ENCODE results near the gene ALDOA. TPM values are rescaled to one million over a fixed set of nuclear protein-coding genes. Genes with fewer than 3 reads are reported as not detected.

The ALDOA gene
- total and polyA plus RNA-seq, 9 of the 15 experiments (the other 6 are each of a cell fraction or from before 2014, with no cell fraction given), result 311 to 2,224 (median 1,293) TPM

GRCh38 chr16:30087181-30087898 is 21.8 kb downstream of the ALDOA start:
- peaks cover 44% of the 10 kb centered on the region; the same call in 2 of the 3 replicates for H3K36me3 ChIP-seq (ENCODE audit: control insufficient read depth, insufficient read depth, low read length)
- ATAC-seq (no peak), DNase-seq (ENCODE audit: extremely low read depth in 1 of 4, low spot score in 3 of 4) (peak in 1 of 4 experiments; percentile 20), FAIRE-seq (no peak)
- CTCF ChIA-PET (ENCODE audit: low intra/inter-chr PET ratio), result no interaction called here
- H3K9ac ChIP-seq (ENCODE audit: insufficient read depth in 1 of 2, low read depth in 2 of 2, low read length in 2 of 2), result no peak overlapping the region
- H3K27me3 ChIP-seq (ENCODE audit: control insufficient read depth in 2 of 2, insufficient read depth in 2 of 2, low read length in 2 of 2), result no peaks in the 10 kb centered on the region
- no TSS peak for BruUV-seq (replicated peaks)
- no peaks in the 10 kb centered on the region for H3K9me3 ChIP-seq (replicated peaks; ENCODE audit: control insufficient read depth, insufficient read depth, low read depth, low read length)
- no peaks in the 10 kb centered on the region for H3K9me1 ChIP-seq (ENCODE audit: control insufficient read depth, insufficient read depth, low read length)
- no peak overlapping the region for H3K4me3 ChIP-seq
- POLR2A ChIA-PET, result interaction anchor here (1.3 kb wide), 1 partner anchor 35 kb away, joined by 3 read pairs; a partner anchor contains a TSS
- peaks cover 3% of the 10 kb centered on the region; the same call in 1 of the 3 replicates for H3K79me2 ChIP-seq (ENCODE audit: control insufficient read depth, insufficient read depth, low read length)
- 81% methylated on average over 11 of the region's 11 CpGs for WGBS (ENCODE audit: insufficient coverage, low coverage, missing lambda C conversion rate)
- H2AFZ ChIP-seq (ENCODE audit: low read depth, low read length), result no peak overlapping the region
- no peaks in the 10 kb centered on the region for H4K20me1 ChIP-seq (replicated peaks; ENCODE audit: control insufficient read depth, insufficient read depth, low read length)
- peak; percentile 88 for TF ChIP-seq SMARCA5 (IDR thresholded peaks at IDR 0.05)
- TF ChIP-seq FOXP1 (CRISPR knock-in tag; IDR thresholded peaks at IDR 0.05), result 0 out of 2 replicates have a peak, but pooled peaks have one; percentile 39
- 0 out of 2 replicates have a peak, but pooled peaks have one; percentile 39 for TF ChIP-seq ZNF263 (CRISPR knock-in tag; IDR thresholded peaks at IDR 0.05; ENCODE audit: borderline replicate concordance)
- TF ChIP-seq RBM25 (IDR thresholded peaks at IDR 0.05; ENCODE audit: low read depth, low read length, severe bottlenecking), result peak; percentile 74
- TF ChIP-seq TAF1 (IDR thresholded peaks at IDR 0.05; ENCODE audit: control insufficient read depth, extremely low read depth, insufficient read depth, low read length, severe bottlenecking), result no peak
- 0 out of 2 replicates have a peak, but pooled peaks have one; percentile 55 for TF ChIP-seq PTBP1 (IDR thresholded peaks at IDR 0.05; ENCODE audit: low read depth, low read length)
- TF ChIP-seq GTF2A2 (tag; IDR thresholded peaks at IDR 0.05), result no peak
- no peak for TF ChIP-seq ZC3H8 (IDR thresholded peaks at IDR 0.05)
- 0 out of 2 replicates have a peak, but pooled peaks have one; percentile 21 for TF ChIP-seq GABPB1 (CRISPR knock-in tag; IDR thresholded peaks at IDR 0.05)
- TF ChIP-seq TRIM28 (IDR thresholded peaks at IDR 0.05), result peak; percentile 77
- TF ChIP-seq ZNF316 (IDR thresholded peaks at IDR 0.05), result peak; percentile 92
- TF ChIP-seq BCOR (IDR thresholded peaks at IDR 0.05), result peak; percentile 87
- TF ChIP-seq NFIC (IDR thresholded peaks at IDR 0.05), result peak; percentile 56
- TF ChIP-seq ADNP (tag; IDR thresholded peaks at IDR 0.05), result peak; percentile 44; the same call in 1 of the 2 replicates
- TF ChIP-seq SPI1 (IDR thresholded peaks at IDR 0.05; ENCODE audit: borderline replicate concordance, low read depth, low read length), result 0 out of 2 replicates have a peak, but pooled peaks have one; percentile 13
- peak in 1 of 2 experiments; percentile 53; a peak in 1 of 4 replicates for TF ChIP-seq RCOR1 (IDR thresholded peaks at IDR 0.05; ENCODE audit: borderline replicate concordance in 1 of 2, low read depth in 2 of 2, low read length in 2 of 2)
- peak in 1 of 2 experiments; percentile 50; a peak in 2 of 4 replicates for TF ChIP-seq KDM1A (IDR thresholded peaks at IDR 0.05)
- TF ChIP-seq CBX3 (IDR thresholded peaks at IDR 0.05; ENCODE audit: borderline replicate concordance in 1 of 2, low read length in 2 of 2), result 0 out of 3 replicates have a peak, but pooled peaks of 1 of the 2 experiments have one; percentile 44
- TF ChIP-seq TRIM24 (IDR thresholded peaks at IDR 0.05), result peak in 1 of 2 experiments; percentile 81; a peak in 2 of 4 replicates
- TF ChIP-seq ZNF121 (CRISPR knock-in tag; conservative IDR thresholded peaks at IDR 0.05), result peak; percentile 100
- no peak for TF ChIP-seq ZNF12 (CRISPR knock-in tag; IDR thresholded peaks at IDR 0.05)
- peaks cover 11 to 52% of the 10 kb centered on the region in 2 experiments; a peak in 4 of 5 replicates for H3K4me1 ChIP-seq (replicated peaks in 1 of 2; ENCODE audit: control insufficient read depth in 2 of 2, insufficient read depth in 2 of 2, low read length in 2 of 2)
- H3K4me2 ChIP-seq (ENCODE audit: insufficient read depth, low read length), result no peak overlapping the region
- in situ Hi-C loops (cut with MboI) (no loop called here), intact Hi-C loops (cut with micrococcal nuclease) (no loop called here)
- no peak overlapping the region for H3K27ac ChIP-seq (ENCODE audit: extremely low read depth, low read depth, low read length)

All from K562 (cell line).